Frontal cortex (tissue), 4 donors: Measurements from ENCODE around the gene NR1H3. TPM values are rescaled to one million over a fixed set of nuclear protein-coding genes. Genes with fewer than 3 reads are reported as not detected.

Experiments used
- DNase-seq, 2 donors: peaks; one replicate each; pipeline ENCODE4 v3.0.0; 2012; ENCODE audit warnings: low spot score in 2 of 2
- FAIRE-seq: peaks from 2 replicates; lab custom pipeline; 2012; peaks lifted over from hg19 to GRCh38; lab: Jason Lieb, UNC
- total RNA-seq: library from RNA; depleted of rRNA; stranded (reverse); fragments of >200 nt; gene quantifications from one replicate; pipeline ENCODE4 v1.2.3, GENCODE V29; 2014
- donor health status: control.
- donor health status: control.
- donor health status: control.

NR1H3 gene
- total RNA-seq, 1 donor from 2014 or later: 8.2 TPM

- DNase-seq (no peak), FAIRE-seq (no peak)
These were observed 10.1 kb downstream of the NR1H3 start for GRCh38 chr11:47267876-47268275.

GRCh38 chr11:47268448-47269001, 10.7 kb downstream of the NR1H3 start:
- FAIRE-seq (no peak), DNase-seq (no peak)

- FAIRE-seq (no peak), DNase-seq (peak; percentile 93)
These were observed 11.4 kb downstream of the NR1H3 start for GRCh38 chr11:47269002-47269828.

- FAIRE-seq (no peak), DNase-seq (peak; percentile 94 to 95)
These were observed 12.1 kb downstream of the NR1H3 start, which contains the start of gene MADD for GRCh38 chr11:47269829-47270305. Gene MADD (plus strand): TSS chr11:47270133.

GRCh38 chr11:47270331-47271271, 12.8 kb downstream of the NR1H3 start:
- peak in 1 of 2 donors; percentile 48 for DNase-seq
- no peak for FAIRE-seq

GRCh38 chr11:47271328-47271727, 13.5 kb downstream of the NR1H3 start:
- DNase-seq (no peak), FAIRE-seq (no peak)

- DNase-seq (no peak), FAIRE-seq (no peak)
These were observed 14.3 kb downstream of the NR1H3 start for GRCh38 chr11:47271961-47272661.

GRCh38 chr11:47272706-47273105, 14.9 kb downstream of the NR1H3 start:
- DNase-seq (no peak), FAIRE-seq (no peak)

GRCh38 chr11:47274495-47275235, 16.9 kb downstream of the NR1H3 start:
- DNase-seq (no peak), FAIRE-seq (no peak)

- no peak for DNase-seq
- no peak for FAIRE-seq
These were observed 19.1 kb downstream of the NR1H3 start for GRCh38 chr11:47276923-47277322.

GRCh38 chr11:47278058-47278457, 20.3 kb downstream of the NR1H3 start:
- no peak for DNase-seq
- FAIRE-seq: no peak

- FAIRE-seq (no peak), DNase-seq (no peak)
These were observed 21.0 kb downstream of the NR1H3 start for GRCh38 chr11:47278769-47279168.

GRCh38 chr11:47280099-47280498, 22.3 kb downstream of the NR1H3 start:
- DNase-seq (no peak), FAIRE-seq (no peak)

- FAIRE-seq (no peak), DNase-seq (no peak)
These were observed 23.1 kb downstream of the NR1H3 start for GRCh38 chr11:47280860-47281259.

- FAIRE-seq (no peak), DNase-seq (no peak)
These were observed 24.7 kb downstream of the NR1H3 start for GRCh38 chr11:47282462-47282861.

- FAIRE-seq: no peak
- no peak for DNase-seq
These were observed 26.4 kb downstream of the NR1H3 start for GRCh38 chr11:47284151-47284550.

GRCh38 chr11:47285969-47286770, 28.4 kb downstream of the NR1H3 start:
- FAIRE-seq (no peak), DNase-seq (no peak)

GRCh38 chr11:47288066-47288465, 30.3 kb downstream of the NR1H3 start:
- FAIRE-seq: no peak
- DNase-seq: no peak
